Measurements from ENCODE around the gene GUCA1A.
"Not testable (repeated sequence)": the region's sequence is repeated elsewhere in the genome, so short reads cannot be mapped to it uniquely, and the experiment has no call there.

GUCA1A gene

GRCh38 chr6:42177514-42178364 lies 4.6 kb downstream of the GUCA1A start:
- no peak for DNase-seq (ENCODE audit: low spot score)

DNA sequence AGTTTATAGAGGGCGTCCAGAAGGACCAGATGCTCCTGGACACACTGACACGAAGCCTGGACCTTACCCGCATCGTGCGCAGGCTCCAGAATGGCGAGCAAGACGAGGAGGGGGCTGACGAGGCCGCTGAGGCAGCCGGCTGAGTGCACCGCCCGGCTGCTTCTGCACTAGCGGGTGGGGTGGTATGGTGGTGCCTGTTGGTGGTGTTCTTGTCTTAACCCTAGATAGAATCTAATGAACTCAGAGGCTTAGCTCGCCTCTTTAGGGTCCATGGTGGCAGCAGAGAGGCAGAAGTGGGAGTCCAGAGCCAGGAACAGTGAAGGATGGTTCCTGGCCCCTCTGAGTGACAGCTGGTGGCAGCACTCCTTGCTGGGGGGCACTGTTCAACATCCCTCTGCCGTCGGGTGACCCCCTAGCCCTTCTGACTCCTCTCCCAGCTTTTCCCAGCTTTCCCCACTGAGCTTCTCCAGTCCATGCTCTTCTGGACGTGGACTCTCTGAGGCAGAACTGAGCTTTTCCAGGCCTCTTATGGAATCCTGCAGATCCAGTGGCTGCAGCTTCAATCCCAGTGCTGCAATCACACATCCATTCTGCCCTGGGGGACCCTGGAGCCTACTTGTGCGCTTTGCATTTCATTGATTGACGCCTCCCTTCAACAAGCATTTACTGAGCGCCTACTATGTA lies 6.2 kb downstream of the GUCA1A start:
- no peak for DNase-seq (ENCODE audit: low spot score)

DNA sequence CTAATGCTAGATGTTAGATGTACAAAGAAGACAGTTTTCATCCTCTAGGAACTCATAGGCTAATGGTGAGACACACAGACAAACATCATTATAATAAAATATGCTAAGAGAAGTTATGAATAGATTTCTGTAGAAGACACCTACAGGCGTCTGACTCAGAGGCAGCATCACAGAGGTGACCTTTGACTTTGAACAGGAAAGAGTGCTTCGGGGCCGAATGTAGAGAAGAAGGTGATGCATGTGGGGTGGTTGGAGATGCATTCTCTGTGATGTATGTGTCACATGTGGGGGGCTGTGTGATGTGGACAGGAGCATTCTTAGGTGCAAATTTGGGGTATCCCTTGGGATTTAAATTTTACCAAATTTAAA lies 6.8 kb downstream of the GUCA1A start:
- no peak for DNase-seq (ENCODE audit: low spot score)

- DNase-seq (ENCODE audit: low spot score), result no peak
These were observed 8.9 kb downstream of the GUCA1A start for GRCh38 chr6:42182101-42182500.

GRCh38 chr6:42184475-42184874 lies 11.3 kb downstream of the GUCA1A start:
- DNase-seq (ENCODE audit: low spot score), result no peak

- no peak for DNase-seq (ENCODE audit: low spot score)
These were observed 12.4 kb downstream of the GUCA1A start for GRCh38 chr6:42185597-42185996.

DNA sequence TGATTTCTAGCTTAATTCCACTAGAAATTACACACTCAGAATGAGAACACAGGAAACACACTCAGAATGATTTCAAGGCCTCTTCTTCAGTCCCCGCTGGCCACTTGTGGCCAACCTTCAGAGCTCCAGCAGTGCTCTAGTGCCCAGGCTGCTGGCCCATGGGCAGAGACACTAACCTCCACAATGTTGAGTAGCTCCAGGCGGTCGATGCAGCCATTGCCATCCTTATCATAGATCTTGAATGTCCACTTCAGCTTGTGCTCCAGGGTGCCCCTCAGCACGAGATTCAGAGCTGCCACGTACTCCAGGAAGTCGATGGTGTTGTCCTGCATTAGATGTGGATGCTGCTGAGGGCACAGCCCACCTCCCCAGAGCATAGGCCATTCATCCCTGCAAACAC lies 15.2 kb downstream of the GUCA1A start:
- no peak for DNase-seq (ENCODE audit: low spot score)

GRCh38 chr6:42190554-42191183 lies 17.5 kb downstream of the GUCA1A start:
- DNase-seq (ENCODE audit: low spot score), result no peak

GRCh38 chr6:42192385-42192784 lies 19.2 kb downstream of the GUCA1A start:
- not testable (repeated sequence) for DNase-seq (ENCODE audit: low spot score)

DNA sequence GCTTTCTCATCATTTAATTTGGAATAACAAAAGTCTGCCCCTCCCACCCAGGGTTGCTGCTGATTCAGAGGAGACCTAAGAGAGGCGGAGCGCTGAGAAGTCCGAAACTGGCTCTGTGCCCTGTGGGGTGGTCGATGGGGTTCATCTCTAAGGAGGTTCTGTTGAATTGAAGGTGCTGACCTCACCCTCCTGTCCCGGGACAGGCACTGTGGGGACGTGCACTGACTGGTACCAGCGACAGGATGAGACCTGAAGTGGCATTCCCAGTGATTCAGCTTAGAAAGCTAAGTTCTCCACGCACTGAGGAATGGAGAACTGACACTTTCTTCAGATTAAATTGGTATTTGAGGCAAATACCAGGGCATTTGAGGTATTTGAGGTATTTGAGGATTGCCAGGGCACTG lies 20.3 kb downstream of the GUCA1A start:
- DNase-seq (ENCODE audit: low spot score), result no peak

DNA sequence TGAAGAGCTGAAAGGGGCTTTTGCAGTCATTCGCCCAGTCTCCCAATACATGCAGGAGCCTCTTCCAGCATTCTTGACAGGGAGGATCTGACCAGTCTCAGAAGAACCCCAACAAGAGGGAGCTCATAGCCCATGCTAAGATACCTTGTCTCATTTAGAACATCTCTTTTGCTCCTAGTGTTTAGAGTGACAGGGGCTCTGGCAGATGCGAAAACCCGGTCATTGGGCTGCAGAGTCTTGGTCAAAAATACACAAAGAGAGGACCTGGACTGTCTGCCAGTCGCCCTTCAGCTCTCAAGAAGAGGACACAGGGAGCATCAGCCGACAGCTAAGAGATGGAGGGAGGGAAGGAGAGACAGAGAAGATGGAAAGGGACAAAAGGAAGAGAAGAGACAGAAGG lies 20.9 kb downstream of the GUCA1A start:
- no peak for DNase-seq (ENCODE audit: low spot score)

- no peak for DNase-seq (ENCODE audit: low spot score)
These were observed 22.3 kb downstream of the GUCA1A start for GRCh38 chr6:42195415-42195814.

DNA sequence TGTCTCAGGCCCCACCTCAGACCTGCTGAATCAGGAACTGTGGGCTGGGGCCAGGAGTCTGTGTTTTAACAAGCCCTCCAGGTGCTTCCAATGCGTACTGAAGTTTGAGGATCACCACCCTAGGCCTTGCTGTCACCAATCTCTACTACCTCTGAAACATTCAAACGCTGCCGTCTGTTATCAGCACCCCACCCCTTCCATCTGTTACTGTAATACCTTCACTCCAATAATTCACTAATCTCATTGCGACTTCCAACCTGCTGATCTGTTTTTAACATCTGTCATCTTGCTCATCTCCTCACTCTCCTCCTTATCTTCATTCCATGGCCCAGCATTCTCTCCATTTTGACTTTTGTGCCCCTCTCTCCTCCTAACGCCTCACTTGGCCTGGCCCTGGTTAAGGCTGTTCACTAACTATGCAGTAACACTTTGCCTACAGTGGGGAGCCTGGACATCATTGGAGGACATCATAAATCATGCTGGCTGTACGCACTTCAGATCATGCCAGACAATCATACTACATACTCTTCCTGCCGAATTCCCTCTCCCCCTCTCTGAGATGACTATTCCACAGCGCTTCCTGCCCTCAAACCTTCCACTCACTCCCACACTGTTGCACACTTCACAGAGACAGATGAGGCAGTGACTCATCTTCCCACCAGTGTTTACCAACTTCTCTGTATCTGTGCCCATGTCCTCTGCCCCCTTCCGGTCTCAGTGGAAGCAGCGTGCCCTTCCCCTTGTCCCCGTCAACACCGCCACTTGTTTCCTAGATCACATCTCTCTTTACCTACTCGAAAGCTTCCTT lies 24.6 kb downstream of the GUCA1A start:
- DNase-seq (ENCODE audit: low spot score), result peak; percentile 8

DNA sequence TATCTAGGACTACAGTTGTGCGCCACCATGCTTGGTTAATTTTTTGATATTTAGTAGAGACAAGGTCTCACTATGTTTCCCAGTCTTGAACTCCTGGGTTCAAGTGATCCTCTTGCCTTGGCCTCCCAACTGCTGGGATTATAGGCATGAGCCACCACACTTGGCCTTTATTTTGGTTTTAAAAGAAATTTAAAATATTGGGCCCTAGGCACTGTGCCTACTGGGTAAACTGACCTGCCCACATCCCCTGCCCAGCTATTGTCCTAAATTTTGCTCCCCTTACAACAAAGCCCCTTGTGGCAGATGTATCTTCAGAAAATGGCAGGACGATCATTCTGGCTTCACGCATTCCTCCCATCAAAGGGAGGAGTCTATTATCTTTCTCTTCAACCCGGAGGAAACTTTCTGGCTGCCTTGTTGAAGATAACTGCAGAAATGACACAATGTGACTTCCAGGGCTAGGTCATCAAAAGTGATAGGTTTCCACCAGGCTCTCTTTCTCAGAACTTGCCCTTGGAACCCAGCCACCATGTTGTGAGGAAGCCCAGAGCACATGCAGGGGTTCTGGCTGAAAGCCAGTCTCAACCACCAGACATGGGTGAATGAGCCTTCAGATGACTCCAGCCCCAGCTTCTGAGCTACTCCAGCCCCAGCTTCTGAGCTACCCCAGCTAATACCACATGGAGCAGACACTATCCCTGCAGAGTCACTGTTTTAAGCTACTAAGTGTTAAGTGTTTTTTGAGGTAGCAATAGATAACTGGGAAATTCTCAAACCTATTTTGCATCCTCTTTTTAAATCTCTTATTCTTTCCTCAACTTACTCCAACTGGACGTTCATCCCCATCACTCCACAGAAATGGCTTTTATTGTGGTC lies 26.2 kb downstream of the GUCA1A start:
- DNase-seq (ENCODE audit: low spot score), result no peak

DNA sequence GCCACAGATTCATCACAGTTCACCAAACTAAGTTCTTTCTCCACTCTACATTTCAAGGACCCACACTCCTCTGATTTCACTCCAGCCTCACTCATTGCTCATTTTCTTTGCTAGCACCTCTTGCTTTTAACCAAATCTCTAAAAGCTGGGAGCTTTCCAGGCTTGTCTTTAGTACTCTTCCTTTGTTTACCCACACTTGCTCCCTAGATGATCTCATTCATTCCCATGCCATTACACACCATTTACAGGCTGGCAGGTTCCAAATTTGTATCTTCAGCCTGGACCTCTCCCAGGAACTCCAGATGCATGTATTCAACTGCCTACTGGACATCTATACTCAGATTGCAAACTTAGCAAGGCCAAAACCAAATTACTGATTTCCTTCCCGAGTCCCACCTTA lies 26.9 kb downstream of the GUCA1A start:
- DNase-seq (ENCODE audit: low spot score), result no peak

DNA sequence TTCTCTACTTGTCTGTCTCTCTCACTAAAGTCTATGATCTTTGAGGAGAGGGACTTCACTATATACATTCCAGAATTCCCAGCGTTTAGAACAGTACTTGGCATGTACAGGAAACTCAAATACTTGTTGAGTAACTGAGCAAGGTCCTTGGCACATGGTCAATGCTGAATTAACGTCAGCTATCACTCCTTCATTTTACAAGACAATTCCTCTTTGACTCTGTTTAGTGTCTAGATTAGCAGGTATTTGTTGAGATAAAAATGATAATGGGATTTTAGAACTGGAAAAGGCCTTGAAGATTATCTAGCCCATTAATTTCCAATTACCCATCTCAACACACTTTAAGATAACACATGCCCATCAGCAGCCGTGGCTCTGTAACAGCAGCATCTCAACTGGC lies 28.2 kb downstream of the GUCA1A start:
- no peak for DNase-seq (ENCODE audit: low spot score)

DNA sequence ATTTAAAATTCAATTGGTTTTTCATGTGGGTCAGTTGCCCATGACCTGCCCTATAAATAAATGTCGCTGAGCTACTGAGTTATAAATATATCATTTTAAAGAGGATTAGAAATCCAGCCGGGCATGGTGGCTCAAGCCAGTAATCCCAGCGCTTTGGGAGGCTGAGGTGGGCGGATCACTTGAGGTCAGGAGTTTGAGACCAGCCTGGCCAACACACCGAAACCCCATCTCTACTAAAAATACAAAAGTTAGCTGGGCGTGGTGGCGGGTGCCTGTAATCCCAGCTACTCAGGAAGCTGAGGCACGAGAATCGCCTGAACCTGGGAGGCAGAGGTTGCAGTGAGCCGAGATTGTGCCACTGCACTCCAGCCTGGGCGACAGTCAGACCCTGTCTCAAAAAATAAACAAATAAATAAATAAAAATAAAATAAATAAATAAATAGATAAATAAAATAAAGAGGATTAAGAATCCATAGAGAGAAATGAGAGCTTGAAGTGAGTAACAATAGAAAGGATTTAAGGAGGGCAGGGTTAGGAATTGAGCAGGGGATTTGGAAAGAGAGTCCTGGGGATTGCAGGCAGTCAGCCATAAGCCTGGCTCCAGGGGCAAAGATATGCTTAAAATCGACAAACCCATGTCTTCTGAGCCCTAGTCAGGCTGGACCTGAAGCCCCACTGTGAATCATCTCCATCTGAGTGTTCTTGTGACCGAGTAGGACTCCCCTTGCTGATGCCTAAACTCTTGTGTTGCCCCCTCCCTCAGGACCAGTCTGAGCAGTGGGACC lies 29.2 kb downstream of the GUCA1A start:
- DNase-seq (ENCODE audit: low spot score), result not testable (repeated sequence)

- DNase-seq (ENCODE audit: low spot score), result no peak
These were observed 30.0 kb downstream of the GUCA1A start for GRCh38 chr6:42203183-42203582.

DNA sequence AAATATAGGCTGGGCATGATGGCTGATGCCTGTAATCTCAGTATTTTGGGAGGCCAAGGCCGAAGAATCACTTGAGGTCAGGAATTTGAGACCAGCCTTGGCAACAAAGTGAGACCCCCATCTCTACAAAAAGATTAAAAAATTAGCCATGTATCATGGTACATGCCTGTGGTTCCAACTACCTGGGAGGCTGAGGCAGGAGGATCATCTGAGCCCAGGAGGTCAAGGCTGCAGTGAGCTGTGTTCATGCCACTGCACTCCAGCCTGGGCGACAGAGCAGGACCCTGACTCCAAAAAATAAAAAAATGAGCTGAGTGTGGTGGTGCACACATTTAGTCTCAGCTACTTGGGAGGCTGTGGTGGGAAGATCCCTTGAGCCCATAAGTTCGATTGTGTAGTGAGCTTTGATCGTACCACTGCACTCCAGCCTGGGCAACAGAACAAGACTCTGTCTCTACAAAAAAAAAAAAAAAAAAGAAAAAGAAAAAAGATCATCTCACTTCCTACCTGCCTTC lies 31.7 kb downstream of the GUCA1A start:
- no peak for DNase-seq (ENCODE audit: low spot score)

DNA sequence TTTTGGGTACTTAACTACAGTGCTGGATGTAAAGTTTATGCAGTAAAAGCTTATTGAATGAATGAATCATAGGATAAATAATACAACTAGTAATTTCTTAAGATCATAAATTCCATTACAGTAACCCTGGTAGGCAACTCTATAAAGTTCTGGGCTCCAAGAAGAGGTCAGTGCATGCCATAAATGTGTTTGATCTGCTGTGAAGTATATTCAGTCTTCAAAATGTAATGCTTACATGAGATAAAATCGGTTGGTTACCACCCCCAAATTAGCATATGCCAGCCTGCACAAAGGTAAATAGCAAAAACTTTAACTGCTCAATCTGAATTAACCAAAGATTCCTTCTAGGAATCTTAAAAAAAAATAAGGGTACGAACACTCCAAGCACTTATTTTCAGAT lies 34.4 kb downstream of the GUCA1A start:
- not testable (repeated sequence) for DNase-seq (ENCODE audit: low spot score)

Data from CD4-positive, alpha-beta T cell treated with Interleukin-15 for 4 hours (primary cell).